SU-DHL-6 (cell line): Measurements from ENCODE around the gene ERAL1.

ENCODE experiments used
- H2AFZ ChIP-seq: fragments of 200-600 bp; sonication (generic); 2 replicates; pipeline ENCODE4 v1.6.1; 2014; ENCODE audit warnings: low read depth, mild to moderate bottlenecking, moderate library complexity, mixed read lengths, antibody characterized with exemption, low read length; ENCODE audit not compliant: severe bottlenecking
- H3F3A ChIP-seq: fragments of 200-600 bp; shearing (Covaris generic); 2 replicates; pipeline ENCODE4 v1.6.0; 2016; ENCODE audit warnings: antibody characterized with exemption, mild to moderate bottlenecking; ENCODE audit not compliant: insufficient read depth
- H3K27ac ChIP-seq: fragments of 200-600 bp; sonication (generic); 2 replicates; pipeline ENCODE4 v1.5.1; 2016; ENCODE audit warnings: low read depth, mild to moderate bottlenecking, low read length, moderate library complexity, mixed read lengths
- H3K27me3 ChIP-seq: fragments of 200-600 bp; sonication (generic), shearing (Covaris generic); 2 replicates; pipeline ENCODE4 v1.6.0; 2014; ENCODE audit warnings: mild to moderate bottlenecking, low read length
- H3K36me3 ChIP-seq: fragments of 200-600 bp; sonication (generic); 2 replicates; pipeline ENCODE4 v1.6.1; 2014; ENCODE audit warnings: mild to moderate bottlenecking, low read length, mixed read lengths
- H3K4me2 ChIP-seq: fragments of 300-600, 200-600 bp; shearing (Covaris generic), sonication (generic); 2 replicates; pipeline ENCODE4 v1.6.0; 2014; ENCODE audit warnings: low read length, low read depth, mild to moderate bottlenecking; ENCODE audit not compliant: poor library complexity, severe bottlenecking
- H3K4me3 ChIP-seq: fragments of 200-600 bp; sonication (generic); 2 replicates; pipeline ENCODE4 v1.5.1; 2014; ENCODE audit warnings: antibody characterized with exemption, low read length, mild to moderate bottlenecking, mixed read lengths; ENCODE audit not compliant: insufficient read depth, poor library complexity, severe bottlenecking
- H3K79me2 ChIP-seq: fragments of 200-600 bp; sonication (generic); 2 replicates; pipeline ENCODE4 v1.6.1; 2014; ENCODE audit warnings: mild to moderate bottlenecking, low read length, moderate library complexity; ENCODE audit not compliant: insufficient read depth
- H3K9ac ChIP-seq: fragments of 200-600 bp; sonication (generic); 2 replicates; pipeline ENCODE4 v1.7.0; 2014; ENCODE audit warnings: mild to moderate bottlenecking, low read length
- H3K9me2 ChIP-seq: fragments of 200-600 bp; sonication (generic); replicated peaks from 2 replicates; pipeline ENCODE4 v1.6.1; 2014; ENCODE audit warnings: low read length; ENCODE audit not compliant: insufficient read depth
- H3K9me3 ChIP-seq: fragments of 200-600 bp; sonication (generic); 2 replicates; pipeline ENCODE4 v1.6.1; 2014; ENCODE audit warnings: low read length, mixed read lengths; ENCODE audit not compliant: insufficient read depth
- H4K20me1 ChIP-seq: fragments of 200-600 bp; sonication (generic); 2 replicates; pipeline ENCODE4 v1.6.1; 2014; ENCODE audit warnings: low read depth, mild to moderate bottlenecking, antibody characterized with exemption, low read length, moderate library complexity, mixed read lengths
- EZH2phosphoT487 ChIP-seq: fragments of 200-600 bp; sonication (generic), shearing (Covaris generic); conservative IDR thresholded peaks from 2 replicates; pipeline ENCODE4 v1.6.1; 2018; ENCODE audit warnings: mild to moderate bottlenecking, antibody characterized with exemption, low read length, moderate library complexity, mixed read lengths
- TF ChIP-seq, protein P1 (sequence below): fragments of 200-600 bp; sonication (generic); IDR thresholded peaks from one replicate; pipeline ENCODE4 v1.5.1; 2017; ENCODE audit warnings: antibody characterized with exemption, mild to moderate bottlenecking, low read length, moderate library complexity; ENCODE audit not compliant: insufficient read depth, poor library complexity, severe bottlenecking

The ERAL1 gene

DNA sequence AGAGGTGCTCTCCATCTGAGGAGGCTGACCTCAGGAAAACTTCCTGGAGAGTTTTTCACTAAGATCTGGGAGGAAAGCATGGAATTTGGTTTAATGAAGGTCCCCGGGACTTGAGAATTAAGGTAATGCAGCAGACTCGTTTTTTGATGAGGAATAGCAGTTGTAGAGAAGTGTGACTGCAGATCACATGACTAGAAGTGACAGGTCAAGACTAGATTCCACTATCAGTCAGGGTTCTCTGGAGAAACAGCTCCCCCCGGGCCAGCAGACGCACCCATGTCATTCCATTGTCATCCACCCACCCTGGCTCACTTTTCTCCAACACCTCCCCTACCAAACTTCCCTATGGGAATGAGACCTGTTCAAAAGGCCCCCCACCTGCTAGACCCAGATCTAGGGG lies 50.0 kb downstream of the ERAL1 start:
- Histone ChIP-seq H3K4me3 (no peak overlapping the region), H3K27ac (no peak overlapping the region), H3K79me2 (peaks cover 21% of the 10 kb centered on the region), H3K9me2 (no peaks in the 10 kb centered on the region), H3F3A (peaks cover 20% of the 10 kb centered on the region), H3K4me2 (no peak overlapping the region), H3K9me3 (no peaks in the 10 kb centered on the region), H3K36me3 (peaks cover 7% of the 10 kb centered on the region; the same call in 1 of the 2 replicates), H3K9ac (no peak overlapping the region), H3K27me3 (no peaks in the 10 kb centered on the region), H2AFZ (no peak overlapping the region), H4K20me1 (no peaks in the 10 kb centered on the region)
- TF ChIP-seq, protein P1, sequence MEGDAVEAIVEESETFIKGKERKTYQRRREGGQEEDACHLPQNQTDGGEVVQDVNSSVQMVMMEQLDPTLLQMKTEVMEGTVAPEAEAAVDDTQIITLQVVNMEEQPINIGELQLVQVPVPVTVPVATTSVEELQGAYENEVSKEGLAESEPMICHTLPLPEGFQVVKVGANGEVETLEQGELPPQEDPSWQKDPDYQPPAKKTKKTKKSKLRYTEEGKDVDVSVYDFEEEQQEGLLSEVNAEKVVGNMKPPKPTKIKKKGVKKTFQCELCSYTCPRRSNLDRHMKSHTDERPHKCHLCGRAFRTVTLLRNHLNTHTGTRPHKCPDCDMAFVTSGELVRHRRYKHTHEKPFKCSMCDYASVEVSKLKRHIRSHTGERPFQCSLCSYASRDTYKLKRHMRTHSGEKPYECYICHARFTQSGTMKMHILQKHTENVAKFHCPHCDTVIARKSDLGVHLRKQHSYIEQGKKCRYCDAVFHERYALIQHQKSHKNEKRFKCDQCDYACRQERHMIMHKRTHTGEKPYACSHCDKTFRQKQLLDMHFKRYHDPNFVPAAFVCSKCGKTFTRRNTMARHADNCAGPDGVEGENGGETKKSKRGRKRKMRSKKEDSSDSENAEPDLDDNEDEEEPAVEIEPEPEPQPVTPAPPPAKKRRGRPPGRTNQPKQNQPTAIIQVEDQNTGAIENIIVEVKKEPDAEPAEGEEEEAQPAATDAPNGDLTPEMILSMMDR, result no peak
- no peak for TF ChIP-seq EZH2phosphoT487

DNA sequence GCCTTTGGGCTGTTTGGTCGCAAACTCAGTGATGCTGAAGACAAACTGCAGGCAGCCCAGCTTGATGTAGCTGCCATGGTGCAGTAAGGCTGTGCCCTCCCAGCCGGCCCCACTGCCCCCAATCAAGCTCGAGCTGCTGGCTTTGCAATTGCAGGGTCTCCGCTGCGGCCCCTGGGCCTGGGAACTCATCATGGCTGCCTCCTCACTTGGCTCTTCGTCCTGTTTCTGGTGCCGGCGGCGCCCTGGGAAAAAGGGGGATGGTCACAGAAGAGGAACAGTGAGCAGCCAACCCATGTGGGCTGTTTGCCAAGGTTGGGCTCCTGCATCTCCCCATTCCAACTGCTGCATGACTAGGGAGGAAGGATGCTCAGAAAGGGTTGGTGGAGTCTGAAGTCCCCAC lies 51.5 kb downstream of the ERAL1 start:
- Histone ChIP-seq H3F3A (peaks cover 20% of the 10 kb centered on the region), H3K27me3 (no peaks in the 10 kb centered on the region), H3K79me2 (peaks cover 11% of the 10 kb centered on the region), H2AFZ (no peak overlapping the region), H3K9me2 (no peaks in the 10 kb centered on the region), H3K4me3 (no peak overlapping the region), H3K27ac (no peak overlapping the region), H3K4me2 (no peak overlapping the region), H3K9ac (no peak overlapping the region), H4K20me1 (no peaks in the 10 kb centered on the region), H3K36me3 (peaks cover 15% of the 10 kb centered on the region; the same call in 1 of the 2 replicates), H3K9me3 (no peaks in the 10 kb centered on the region)
- TF ChIP-seq EZH2phosphoT487, result no peak
- TF ChIP-seq, protein P1, result no peak

DNA sequence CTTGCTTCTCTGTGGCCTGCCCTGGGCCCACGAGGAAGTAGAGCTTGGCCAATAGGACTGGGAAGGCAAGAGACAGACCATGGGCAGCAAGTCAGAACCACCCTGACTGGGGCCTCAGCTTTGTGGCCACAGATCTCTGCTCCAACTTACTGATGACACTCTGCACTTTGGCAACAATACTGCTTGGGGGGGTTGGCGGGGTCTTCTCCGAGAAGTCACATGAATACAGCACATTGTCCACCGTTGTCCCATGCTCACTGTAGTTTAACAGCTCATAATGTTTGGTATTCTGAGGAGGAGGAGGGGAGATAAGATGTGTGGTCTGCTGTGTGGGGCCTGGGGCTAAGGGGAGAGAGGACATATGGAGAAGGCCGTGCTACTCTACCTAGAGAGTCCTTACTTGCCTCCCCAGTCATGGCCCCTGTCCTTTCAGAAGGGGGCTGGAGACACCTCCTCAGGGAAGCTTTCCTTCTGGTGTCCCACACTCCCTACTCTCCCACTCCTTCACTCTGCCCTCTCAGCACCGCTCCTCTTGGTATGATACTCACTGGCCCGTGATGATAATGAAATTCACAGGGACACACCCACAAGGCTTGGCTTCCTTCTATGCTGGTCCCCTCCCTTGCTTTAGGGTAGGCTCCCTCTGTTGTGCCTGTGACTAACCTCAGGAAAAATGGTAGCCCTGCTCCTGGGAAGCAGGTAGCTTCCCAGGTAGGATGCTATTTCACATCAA lies 52.1 kb downstream of the ERAL1 start:
- Histone ChIP-seq H2AFZ (no peak overlapping the region), H3K79me2 (peaks cover 5% of the 10 kb centered on the region), H3K9ac (no peak overlapping the region), H3K27ac (no peak overlapping the region), H3K4me3 (no peak overlapping the region), H3K9me3 (no peaks in the 10 kb centered on the region), H3K36me3 (peaks cover 17% of the 10 kb centered on the region; the same call in 1 of the 2 replicates), H3K4me2 (no peak overlapping the region), H4K20me1 (no peaks in the 10 kb centered on the region), H3F3A (peaks cover 20% of the 10 kb centered on the region), H3K27me3 (no peaks in the 10 kb centered on the region), H3K9me2 (no peaks in the 10 kb centered on the region)
- TF ChIP-seq EZH2phosphoT487, result no peak
- TF ChIP-seq, protein P1, result no peak
